ENCODE measurements around the gene TPCN2. TPM values are rescaled to one million over a fixed set of nuclear protein-coding genes. Genes with fewer than 3 reads are reported as not detected.
"Not testable (repeated sequence)": the region's sequence is repeated elsewhere in the genome, so short reads cannot be mapped to it uniquely, and the experiment has no call there.

Gene TPCN2
- total and polyA plus RNA-seq, 2 of the 8 experiments (the other 6 are each of a cell fraction or from before 2014, with no cell fraction given): 9.7 to 18.6 TPM

GRCh38 chr11:69134182-69134581, 85.5 kb downstream of the TPCN2 start:
- H3K36me3 ChIP-seq (ENCODE audit: control insufficient read depth in 2 of 4, insufficient read depth in 4 of 4, low read length in 3 of 4); POLR2A ChIA-PET (ENCODE audit: partially characterized antibody); FAIRE-seq; H3K18ac ChIP-seq (ENCODE audit: extremely low read depth, low read length); H3K4me1 ChIP-seq (replicated peaks in 1 of 4; ENCODE audit: control insufficient read depth in 3 of 4, insufficient read depth in 4 of 4, low read length in 3 of 4); H2AFZ ChIP-seq (ENCODE audit: low read length); H3K23me2 ChIP-seq (ENCODE audit: low read depth, low read length); H3K27me3 ChIP-seq (replicated peaks in 1 of 4; ENCODE audit: control insufficient read depth in 3 of 4, extremely low read depth in 1 of 4, insufficient read depth in 3 of 4, low read length in 3 of 4); H3K14ac ChIP-seq (ENCODE audit: insufficient read length); H3K4ac ChIP-seq (replicated peaks; ENCODE audit: insufficient read length, low read depth, low read length); H2BK120ac ChIP-seq (replicated peaks; ENCODE audit: low read depth, low read length); H3K56ac ChIP-seq (replicated peaks; ENCODE audit: insufficient read length, low read depth, low read length); H3K23ac ChIP-seq (ENCODE audit: insufficient read length); H3K79me2 ChIP-seq (ENCODE audit: control insufficient read depth in 1 of 2, insufficient read depth in 2 of 2, low read length in 2 of 2); H4K5ac ChIP-seq (ENCODE audit: insufficient read length, low read depth, low read length); H3K79me1 ChIP-seq (ENCODE audit: low read depth, low read length); H3K9ac ChIP-seq (replicated peaks in 1 of 4; ENCODE audit: extremely low read depth in 1 of 4, low read depth in 3 of 4, low read length in 3 of 4); H4K20me1 ChIP-seq (replicated peaks in 1 of 2; ENCODE audit: control insufficient read depth in 1 of 2, insufficient read depth in 2 of 2, low read length in 2 of 2); H2BK12ac ChIP-seq (ENCODE audit: low read depth, low read length); DNase-seq (ENCODE audit: low read depth in 1 of 2, low spot score in 2 of 2); H4K91ac ChIP-seq (replicated peaks; ENCODE audit: insufficient read length, low read length); H2BK15ac ChIP-seq (ENCODE audit: low read length); H3K27ac ChIP-seq (ENCODE audit: low read depth, low read length); H2BK5ac ChIP-seq (ENCODE audit: low read depth, low read length); H2AK5ac ChIP-seq (ENCODE audit: low read depth, low read length); H3K4me3 ChIP-seq (ENCODE audit: extremely low read depth in 1 of 4, insufficient read depth in 2 of 4, low read depth in 3 of 4, low read length in 4 of 4); H3K4me2 ChIP-seq (ENCODE audit: insufficient read depth in 1 of 2, low read depth in 2 of 2, low read length in 2 of 2); H4K8ac ChIP-seq (ENCODE audit: extremely low read depth, insufficient read depth, low read length); H2BK20ac ChIP-seq (ENCODE audit: low read length): not testable (repeated sequence)
- 92% methylated on average over 1 of the region's 2 CpGs; no CpG with 5 or more reads in 1 of the 2 experiments for WGBS, 2 experiments (ENCODE audit: extremely low coverage in 1 of 2, insufficient coverage in 1 of 2, insufficient read length in 1 of 2, insufficient replicate concordance in 2 of 2, low coverage in 1 of 2, low lambda C conversion rate in 2 of 2, missing lambda C conversion rate in 1 of 2)
- peaks cover 11 to 13% of the 10 kb centered on the region in 2 experiments for H3K9me3 ChIP-seq (ENCODE audit: insufficient read depth in 2 of 2, low read depth in 1 of 2, low read length in 1 of 2)
- CTCF ChIA-PET (ENCODE audit: partially characterized antibody): interaction anchor here (1.6 to 2.2 kb wide), 2 partner anchors 32 to 74 kb away, joined by 4 to 6 read pairs; no protein-coding TSS in a partner anchor
